Measurements from ENCODE around the gene AMZ2.

DNA sequence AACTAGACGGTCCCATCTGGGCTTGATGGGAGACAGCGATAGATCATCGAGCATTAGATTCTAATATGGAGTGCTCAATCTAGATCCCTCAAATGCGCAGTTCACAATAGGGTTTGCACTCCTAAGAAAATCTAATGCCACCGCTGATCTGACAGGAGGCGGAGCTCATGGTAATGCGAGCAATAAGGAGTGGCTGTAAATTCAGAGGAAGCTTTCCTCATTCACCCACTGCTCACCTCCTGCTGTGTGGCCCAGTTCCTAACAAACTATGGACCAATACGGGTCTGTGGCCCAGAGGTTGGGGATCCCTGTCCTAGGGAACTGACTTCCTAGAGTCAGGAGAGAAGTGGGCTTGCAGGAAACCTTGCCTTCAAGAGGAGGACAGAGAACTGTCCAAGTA lies 25.2 kb upstream of the AMZ2 start:
- TF ChIP-seq, protein P1, sequence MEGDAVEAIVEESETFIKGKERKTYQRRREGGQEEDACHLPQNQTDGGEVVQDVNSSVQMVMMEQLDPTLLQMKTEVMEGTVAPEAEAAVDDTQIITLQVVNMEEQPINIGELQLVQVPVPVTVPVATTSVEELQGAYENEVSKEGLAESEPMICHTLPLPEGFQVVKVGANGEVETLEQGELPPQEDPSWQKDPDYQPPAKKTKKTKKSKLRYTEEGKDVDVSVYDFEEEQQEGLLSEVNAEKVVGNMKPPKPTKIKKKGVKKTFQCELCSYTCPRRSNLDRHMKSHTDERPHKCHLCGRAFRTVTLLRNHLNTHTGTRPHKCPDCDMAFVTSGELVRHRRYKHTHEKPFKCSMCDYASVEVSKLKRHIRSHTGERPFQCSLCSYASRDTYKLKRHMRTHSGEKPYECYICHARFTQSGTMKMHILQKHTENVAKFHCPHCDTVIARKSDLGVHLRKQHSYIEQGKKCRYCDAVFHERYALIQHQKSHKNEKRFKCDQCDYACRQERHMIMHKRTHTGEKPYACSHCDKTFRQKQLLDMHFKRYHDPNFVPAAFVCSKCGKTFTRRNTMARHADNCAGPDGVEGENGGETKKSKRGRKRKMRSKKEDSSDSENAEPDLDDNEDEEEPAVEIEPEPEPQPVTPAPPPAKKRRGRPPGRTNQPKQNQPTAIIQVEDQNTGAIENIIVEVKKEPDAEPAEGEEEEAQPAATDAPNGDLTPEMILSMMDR (IDR thresholded peaks at IDR 0.05; ENCODE audit: low read length): no peak
- no peak for TF ChIP-seq EZH2 (IDR thresholded peaks at IDR 0.05; ENCODE audit: borderline replicate concordance, low read length)

Measured in OCI-LY1 (cell line).